ENCODE measurements around the gene HDHD5. TPM values are rescaled to one million over a fixed set of nuclear protein-coding genes. Genes with fewer than 3 reads are reported as not detected.

The HDHD5 gene
- total RNA-seq, 1 donor from 2014 or later: 27.6 TPM

DNA sequence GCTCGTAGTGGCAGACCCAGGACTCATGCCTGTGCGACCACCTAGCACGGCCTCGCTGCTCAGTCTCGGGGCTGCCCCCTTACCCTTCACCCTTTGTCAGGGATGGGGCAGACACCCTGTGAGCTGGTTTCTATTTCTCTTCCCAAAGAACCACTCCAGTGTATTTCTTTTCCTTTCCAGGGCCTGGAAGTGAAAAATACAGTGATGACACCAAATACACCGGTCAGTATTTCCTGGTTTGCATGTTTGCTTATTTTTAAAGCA lies 51.6 kb downstream of the HDHD5 start:
- Histone ChIP-seq H3K36me3 (ENCODE audit: insufficient read depth, low read length) (peaks cover 6% of the 10 kb centered on the region), H4K20me1 (ENCODE audit: insufficient read depth, low read length) (peaks cover 17% of the 10 kb centered on the region), H3K4me3 (ENCODE audit: insufficient read depth, low read depth, low read length) (no peak overlapping the region), H3K79me2 (ENCODE audit: insufficient read depth, low read length) (no peaks in the 10 kb centered on the region), H3K9me3 (ENCODE audit: insufficient read depth, low read depth, low read length) (no peaks in the 10 kb centered on the region), H3K4me1 (ENCODE audit: insufficient read depth, low read length) (no peaks in the 10 kb centered on the region), H3K4me2 (ENCODE audit: low read length) (no peak overlapping the region), H3K27ac (ENCODE audit: low read depth, low read length) (no peak overlapping the region), H3K27me3 (ENCODE audit: insufficient read depth, low read length) (no peaks in the 10 kb centered on the region), H2AFZ (ENCODE audit: low read depth, low read length) (no peak overlapping the region), H3K9ac (ENCODE audit: low read length) (no peak overlapping the region)
- FAIRE-seq (no peak), DNase-seq (ENCODE audit: low read depth) (no peak)
- TF ChIP-seq, protein P1, sequence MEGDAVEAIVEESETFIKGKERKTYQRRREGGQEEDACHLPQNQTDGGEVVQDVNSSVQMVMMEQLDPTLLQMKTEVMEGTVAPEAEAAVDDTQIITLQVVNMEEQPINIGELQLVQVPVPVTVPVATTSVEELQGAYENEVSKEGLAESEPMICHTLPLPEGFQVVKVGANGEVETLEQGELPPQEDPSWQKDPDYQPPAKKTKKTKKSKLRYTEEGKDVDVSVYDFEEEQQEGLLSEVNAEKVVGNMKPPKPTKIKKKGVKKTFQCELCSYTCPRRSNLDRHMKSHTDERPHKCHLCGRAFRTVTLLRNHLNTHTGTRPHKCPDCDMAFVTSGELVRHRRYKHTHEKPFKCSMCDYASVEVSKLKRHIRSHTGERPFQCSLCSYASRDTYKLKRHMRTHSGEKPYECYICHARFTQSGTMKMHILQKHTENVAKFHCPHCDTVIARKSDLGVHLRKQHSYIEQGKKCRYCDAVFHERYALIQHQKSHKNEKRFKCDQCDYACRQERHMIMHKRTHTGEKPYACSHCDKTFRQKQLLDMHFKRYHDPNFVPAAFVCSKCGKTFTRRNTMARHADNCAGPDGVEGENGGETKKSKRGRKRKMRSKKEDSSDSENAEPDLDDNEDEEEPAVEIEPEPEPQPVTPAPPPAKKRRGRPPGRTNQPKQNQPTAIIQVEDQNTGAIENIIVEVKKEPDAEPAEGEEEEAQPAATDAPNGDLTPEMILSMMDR (IDR thresholded peaks at IDR 0.05; ENCODE audit: insufficient read depth, low read depth, low read length): no peak
- no peak for TF ChIP-seq EZH2 (IDR thresholded peaks at IDR 0.05; ENCODE audit: insufficient read depth, low read length)
- H3K27me3 Mint-ChIP-seq (ENCODE audit: low read depth, unreplicated experiment): no peaks in the 10 kb centered on the region
- H3K4me3 Mint-ChIP-seq (ENCODE audit: unreplicated experiment): no peak overlapping the region
- no peaks in the 10 kb centered on the region for H3K9me3 Mint-ChIP-seq (ENCODE audit: unreplicated experiment)
- H3K4me1 Mint-ChIP-seq (ENCODE audit: low read depth, unreplicated experiment): no peaks in the 10 kb centered on the region
- H3K36me3 Mint-ChIP-seq (ENCODE audit: low read depth, unreplicated experiment): peaks cover 31% of the 10 kb centered on the region
- H3K27ac Mint-ChIP-seq (ENCODE audit: unreplicated experiment): no peak overlapping the region

DNA sequence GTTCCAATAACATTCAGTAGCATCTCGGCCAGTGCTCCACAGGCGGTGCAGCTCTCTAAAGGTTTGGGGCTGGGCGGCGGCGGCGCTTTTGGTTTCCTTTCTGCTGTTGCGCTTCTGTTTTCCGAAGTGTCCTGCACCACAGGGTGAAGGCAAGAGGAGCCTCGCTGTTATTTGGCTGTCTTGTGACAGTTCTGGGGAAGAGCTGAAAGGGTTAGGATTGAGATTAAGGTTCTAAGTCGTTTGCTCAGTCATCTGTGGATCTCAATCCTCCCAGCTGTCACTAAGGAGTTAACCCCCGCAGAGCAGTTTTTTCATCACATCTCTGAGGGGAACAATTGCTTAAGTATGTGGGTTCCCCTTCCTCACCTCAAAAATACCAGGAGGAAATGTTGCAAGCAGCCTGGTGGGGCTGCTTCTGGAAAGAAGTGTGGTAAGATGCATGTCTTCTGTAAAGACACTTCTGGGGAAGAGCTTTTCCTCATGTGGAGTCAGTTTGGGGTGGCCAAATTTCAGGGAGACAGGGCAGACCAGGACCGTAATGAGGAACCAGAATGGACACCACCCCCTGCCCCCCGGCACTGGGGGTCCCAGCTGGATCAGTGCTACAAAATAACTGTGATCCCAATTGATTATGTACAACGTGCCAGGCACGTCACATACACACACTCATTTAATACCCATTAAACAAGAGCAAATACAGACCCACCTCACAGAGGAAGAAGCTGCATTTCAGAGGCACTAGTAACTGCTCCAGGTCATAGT lies 52.1 kb downstream of the HDHD5 start:
- Histone ChIP-seq H3K9me3 (ENCODE audit: insufficient read depth, low read depth, low read length) (no peaks in the 10 kb centered on the region), H3K4me2 (ENCODE audit: low read length) (no peak overlapping the region), H3K27me3 (ENCODE audit: insufficient read depth, low read length) (no peaks in the 10 kb centered on the region), H3K79me2 (ENCODE audit: insufficient read depth, low read length) (no peaks in the 10 kb centered on the region), H3K27ac (ENCODE audit: low read depth, low read length) (no peak overlapping the region), H3K36me3 (ENCODE audit: insufficient read depth, low read length) (peaks cover 8% of the 10 kb centered on the region), H3K4me1 (ENCODE audit: insufficient read depth, low read length) (no peaks in the 10 kb centered on the region), H4K20me1 (ENCODE audit: insufficient read depth, low read length) (peaks cover 15% of the 10 kb centered on the region), H2AFZ (ENCODE audit: low read depth, low read length) (no peak overlapping the region), H3K4me3 (ENCODE audit: insufficient read depth, low read depth, low read length) (no peak overlapping the region), H3K9ac (ENCODE audit: low read length) (no peak overlapping the region)
- Mint-ChIP-seq H3K36me3 (ENCODE audit: low read depth, unreplicated experiment) (peaks cover 36% of the 10 kb centered on the region), H3K27me3 (ENCODE audit: low read depth, unreplicated experiment) (no peaks in the 10 kb centered on the region), H3K27ac (ENCODE audit: unreplicated experiment) (no peak overlapping the region), H3K9me3 (ENCODE audit: unreplicated experiment) (no peaks in the 10 kb centered on the region), H3K4me1 (ENCODE audit: low read depth, unreplicated experiment) (no peaks in the 10 kb centered on the region), H3K4me3 (ENCODE audit: unreplicated experiment) (no peak overlapping the region)
- no peak for DNase-seq (ENCODE audit: low read depth)
- no peak for FAIRE-seq
- TF ChIP-seq EZH2 (IDR thresholded peaks at IDR 0.05; ENCODE audit: insufficient read depth, low read length): no peak
- TF ChIP-seq, protein P1 (IDR thresholded peaks at IDR 0.05; ENCODE audit: insufficient read depth, low read depth, low read length): no peak

DNA sequence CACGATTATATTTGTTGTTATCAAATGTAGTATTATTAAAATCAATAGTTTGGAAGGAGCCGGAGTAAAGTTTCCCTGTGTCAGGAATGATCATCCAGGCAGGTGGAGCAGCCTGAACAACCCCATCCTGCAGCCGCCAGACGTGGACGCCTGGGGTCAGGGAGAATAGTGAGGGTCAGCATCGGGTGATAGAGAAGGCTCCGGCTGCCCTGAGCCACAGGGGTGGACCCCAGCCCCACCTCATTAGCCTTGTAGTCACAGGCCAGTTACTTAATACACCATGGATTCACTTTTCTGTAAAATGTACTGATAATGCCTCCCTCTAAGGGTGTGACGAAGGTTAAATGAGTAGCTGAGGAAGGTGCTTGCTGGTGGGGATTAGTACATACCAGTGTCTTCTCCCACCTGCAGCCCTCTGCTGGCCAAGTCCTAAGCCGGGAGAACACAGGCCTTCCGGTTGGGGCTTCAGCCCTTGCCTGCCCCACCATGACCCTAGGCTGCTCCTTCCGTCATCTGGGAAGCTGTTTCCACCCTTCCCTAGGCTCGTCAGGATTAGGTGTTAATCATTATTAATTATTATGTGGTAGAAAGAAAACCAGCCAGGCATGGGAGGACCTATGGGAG lies 52.8 kb downstream of the HDHD5 start:
- no peak overlapping the region for H3K4me3 ChIP-seq (ENCODE audit: insufficient read depth, low read depth, low read length)
- H3K27ac Mint-ChIP-seq (ENCODE audit: unreplicated experiment): no peak overlapping the region
- no peaks in the 10 kb centered on the region for H3K27me3 Mint-ChIP-seq (ENCODE audit: low read depth, unreplicated experiment)
- H3K4me1 Mint-ChIP-seq (ENCODE audit: low read depth, unreplicated experiment): no peaks in the 10 kb centered on the region
- TF ChIP-seq EZH2 (IDR thresholded peaks at IDR 0.05; ENCODE audit: insufficient read depth, low read length): no peak
- TF ChIP-seq, protein P1 (IDR thresholded peaks at IDR 0.05; ENCODE audit: insufficient read depth, low read depth, low read length): no peak
- no peak overlapping the region for H3K9ac ChIP-seq (ENCODE audit: low read length)
- H3K4me3 Mint-ChIP-seq (ENCODE audit: unreplicated experiment): no peak overlapping the region
- no peak overlapping the region for H3K27ac ChIP-seq (ENCODE audit: low read depth, low read length)
- no peaks in the 10 kb centered on the region for H3K27me3 ChIP-seq (ENCODE audit: insufficient read depth, low read length)
- FAIRE-seq: no peak
- no peak overlapping the region for H3K4me2 ChIP-seq (ENCODE audit: low read length)
- H2AFZ ChIP-seq (ENCODE audit: low read depth, low read length): no peak overlapping the region
- H3K36me3 Mint-ChIP-seq (ENCODE audit: low read depth, unreplicated experiment): peaks cover 42% of the 10 kb centered on the region
- H3K36me3 ChIP-seq (ENCODE audit: insufficient read depth, low read length): peaks cover 11% of the 10 kb centered on the region
- peaks cover 17% of the 10 kb centered on the region for H4K20me1 ChIP-seq (ENCODE audit: insufficient read depth, low read length)
- no peaks in the 10 kb centered on the region for H3K4me1 ChIP-seq (ENCODE audit: insufficient read depth, low read length)
- no peaks in the 10 kb centered on the region for H3K79me2 ChIP-seq (ENCODE audit: insufficient read depth, low read length)
- no peaks in the 10 kb centered on the region for H3K9me3 ChIP-seq (ENCODE audit: insufficient read depth, low read depth, low read length)
- DNase-seq (ENCODE audit: low read depth): no peak
- no peaks in the 10 kb centered on the region for H3K9me3 Mint-ChIP-seq (ENCODE audit: unreplicated experiment)
